Stimulated activated naive CD4-positive, alpha-beta T cell treated with Interleukin-2 at 50 U/mL for 16 hours (primary cell): ENCODE data around the gene UFL1.
"Not testable (repeated sequence)": the region's sequence is repeated elsewhere in the genome, so short reads cannot be mapped to it uniquely, and the experiment has no call there.

ENCODE experiments used
- DNase-seq: peaks from one replicate; lab custom pipeline; 2025; lab: John Stamatoyannopoulos, UW

The UFL1 gene

GRCh38 chr6:96521644-96522464 lies at the start of gene UFL1:
TSS of gene UFL1 (plus strand) at chr6:96521806. CDS start at chr6:96521874, 68 bp downstream.
- DNase-seq, result peak; percentile 94

- not testable (repeated sequence) for DNase-seq
Measured at GRCh38 chr6:96472291-96472690, 49.3 kb upstream of the UFL1 start.

GRCh38 chr6:96478695-96479094 lies 42.9 kb upstream of the UFL1 start:
- no peak for DNase-seq

GRCh38 chr6:96491926-96492325 lies 29.7 kb upstream of the UFL1 start:
- no peak for DNase-seq

- peak; percentile 21 for DNase-seq
Measured at GRCh38 chr6:96499781-96500180, 21.8 kb upstream of the UFL1 start.

GRCh38 chr6:96502915-96503314 lies 18.7 kb upstream of the UFL1 start:
- no peak for DNase-seq

GRCh38 chr6:96505363-96505762 lies 16.2 kb upstream of the UFL1 start:
- DNase-seq, result no peak

- no peak for DNase-seq
Measured at GRCh38 chr6:96509281-96509680, 12.3 kb upstream of the UFL1 start.

- DNase-seq, result no peak
Measured at GRCh38 chr6:96520171-96521115, 1.2 kb upstream of the UFL1 start.

- no peak for DNase-seq
Measured at GRCh38 chr6:96521306-96521643, 331 bp upstream of the UFL1 start.

- DNase-seq, result no peak
Measured at GRCh38 chr6:96522465-96523009, 931 bp downstream of the UFL1 start.

GRCh38 chr6:96528193-96528592 lies 6.6 kb downstream of the UFL1 start:
- DNase-seq, result no peak

GRCh38 chr6:96532399-96532798 lies 10.8 kb downstream of the UFL1 start:
- DNase-seq, result no peak

- DNase-seq, result no peak
Measured at GRCh38 chr6:96537726-96538125, 16.1 kb downstream of the UFL1 start.

GRCh38 chr6:96542702-96543101 lies 21.1 kb downstream of the UFL1 start:
- DNase-seq, result no peak

GRCh38 chr6:96545882-96546281 lies 24.3 kb downstream of the UFL1 start:
- DNase-seq, result no peak

GRCh38 chr6:96547654-96548053 lies 26.0 kb downstream of the UFL1 start:
- DNase-seq, result no peak

GRCh38 chr6:96554558-96554957 lies 33.0 kb downstream of the UFL1 start:
- DNase-seq, result no peak

GRCh38 chr6:96559740-96560139 lies 38.1 kb downstream of the UFL1 start:
- DNase-seq, result not testable (repeated sequence)

- no peak for DNase-seq
Measured at GRCh38 chr6:96562886-96563285, 41.3 kb downstream of the UFL1 start, which contains the start of gene FHL5. TSS of gene FHL5 (plus strand) at chr6:96563128. CDS start at chr6:96603614, 40,486 bp downstream.

- no peak for DNase-seq
Measured at GRCh38 chr6:96563853-96564252, 42.2 kb downstream of the UFL1 start.

- DNase-seq, result no peak
Measured at GRCh38 chr6:96570053-96570452, 48.4 kb downstream of the UFL1 start.

- no peak for DNase-seq
Measured at GRCh38 chr6:96571551-96571950, 49.9 kb downstream of the UFL1 start.
